Measurements from ENCODE around the gene PKDREJ.

PKDREJ gene

DNA sequence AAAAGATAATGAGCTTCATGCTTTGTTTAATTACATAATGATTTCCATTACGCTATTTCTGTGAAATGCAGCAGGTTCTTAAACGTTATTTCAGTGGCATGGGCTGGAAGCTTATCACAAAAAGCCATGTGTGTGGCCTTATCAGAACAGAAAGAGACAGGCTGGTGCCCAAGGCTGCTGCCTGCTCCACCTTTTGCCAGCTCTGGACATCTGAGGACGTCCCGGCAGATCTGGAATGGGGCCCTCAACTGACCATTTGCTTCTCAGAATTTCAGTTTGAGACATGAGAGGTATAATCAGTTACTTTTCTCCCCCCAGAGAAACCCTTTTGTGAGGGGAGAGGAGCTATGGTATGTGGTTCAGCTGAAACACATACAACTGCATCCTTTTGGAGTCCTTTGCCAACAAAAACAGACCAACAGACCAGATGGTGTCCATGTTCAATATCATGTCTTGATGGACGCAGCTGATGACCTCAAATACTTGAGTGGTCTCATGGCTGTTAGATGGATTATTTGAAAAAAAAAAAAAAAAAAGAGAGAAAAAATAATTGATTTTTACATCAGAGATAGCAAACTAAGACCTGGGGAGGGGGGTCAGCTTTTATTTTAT, 21.6 kb downstream of the PKDREJ start:
- in situ Hi-C loops (cut with MboI; ENCODE audit: low sequenced_read_pairs): no loop called here

DNA sequence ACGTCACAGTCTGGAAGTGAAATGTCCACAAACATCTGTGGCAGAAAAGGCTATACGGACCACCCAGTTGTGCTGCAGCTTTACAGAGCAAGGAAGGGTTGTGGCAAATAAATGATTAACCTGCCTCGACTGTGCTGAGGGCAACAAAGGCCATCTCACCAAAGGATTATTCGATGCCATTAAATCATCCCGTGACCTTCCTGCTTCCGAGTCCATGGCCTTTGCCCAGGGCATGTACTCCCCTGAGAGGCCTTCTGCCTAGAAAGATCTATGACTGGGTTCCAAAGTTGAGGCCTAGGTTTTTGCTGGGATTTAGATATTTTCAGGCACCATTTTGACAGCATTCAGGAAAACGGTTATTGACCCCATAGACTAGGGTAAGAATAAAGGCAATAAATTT, 22.2 kb downstream of the PKDREJ start:
- in situ Hi-C loops (cut with MboI; ENCODE audit: low sequenced_read_pairs): no loop called here

GRCh38 chr22:46240506-46240905, 22.6 kb downstream of the PKDREJ start:
- in situ Hi-C loops (cut with MboI; ENCODE audit: low sequenced_read_pairs): no loop called here

GRCh38 chr22:46240073-46240472, 23.1 kb downstream of the PKDREJ start:
- in situ Hi-C loops (cut with MboI; ENCODE audit: low sequenced_read_pairs): no loop called here

DNA sequence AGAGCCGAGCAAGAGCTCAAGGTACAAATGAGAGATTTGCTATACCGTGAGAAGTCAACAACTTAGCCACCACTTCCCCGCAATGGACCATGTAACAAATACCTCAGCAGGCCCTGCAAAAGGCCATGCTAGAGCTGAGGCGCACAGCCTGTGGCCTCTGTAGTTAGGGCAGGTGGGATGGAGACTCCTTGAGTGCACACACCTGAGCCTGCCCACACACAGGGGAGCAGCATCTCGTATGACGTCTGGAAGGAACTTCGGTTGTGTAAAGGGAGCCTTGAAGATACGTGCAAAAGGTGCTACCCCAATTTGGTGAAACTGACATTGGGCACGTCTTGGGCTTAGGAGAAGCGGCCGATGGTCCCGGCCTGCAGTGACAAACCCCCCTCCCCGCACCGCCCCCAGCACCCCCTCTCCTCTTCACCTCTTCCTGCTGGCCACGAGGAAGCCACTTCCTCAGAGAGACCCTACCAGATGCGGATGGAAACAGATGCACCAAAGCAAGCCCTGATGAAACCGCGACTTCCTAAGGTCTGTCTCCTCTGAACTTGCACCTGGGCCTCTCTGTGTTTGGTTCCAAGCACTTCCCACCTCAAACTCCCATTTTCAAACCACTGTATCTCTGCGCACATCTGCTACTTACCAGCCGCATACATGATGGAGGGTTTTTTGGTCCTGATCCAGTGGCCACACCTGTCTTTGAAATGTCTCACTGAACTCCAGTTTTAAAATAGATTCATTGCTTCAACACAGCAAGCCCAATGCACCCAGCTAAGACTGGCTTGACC, 23.7 kb downstream of the PKDREJ start:
- in situ Hi-C loops (cut with MboI; ENCODE audit: low sequenced_read_pairs): no loop called here

DNA sequence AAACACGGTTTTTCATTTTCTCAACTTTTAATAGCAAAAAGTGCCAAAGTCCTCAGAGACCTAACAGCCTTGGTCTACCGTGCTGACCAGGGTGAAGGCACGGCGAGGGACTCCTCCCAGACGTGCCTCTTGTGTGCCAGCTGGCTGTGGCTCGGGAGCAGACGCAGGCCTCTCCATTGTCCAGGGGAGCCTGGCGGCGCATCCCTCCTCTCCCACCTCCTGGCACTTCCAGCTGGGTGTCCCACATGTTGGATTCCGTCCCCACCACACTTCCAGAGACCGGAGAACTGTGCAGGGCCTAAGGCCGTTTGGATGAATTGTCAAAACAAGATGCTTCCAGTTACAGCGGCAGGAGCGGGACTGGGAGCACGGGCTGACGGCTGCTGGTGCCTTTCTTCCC, 24.6 kb downstream of the PKDREJ start:
- in situ Hi-C loops (cut with MboI; ENCODE audit: low sequenced_read_pairs): no loop called here

GRCh38 chr22:46237453-46238124, 25.6 kb downstream of the PKDREJ start:
- in situ Hi-C loops (cut with MboI; ENCODE audit: low sequenced_read_pairs): no loop called here

- in situ Hi-C loops (cut with MboI; ENCODE audit: low sequenced_read_pairs): no loop called here
These were observed 28.2 kb downstream of the PKDREJ start for GRCh38 chr22:46234969-46235368.

DNA sequence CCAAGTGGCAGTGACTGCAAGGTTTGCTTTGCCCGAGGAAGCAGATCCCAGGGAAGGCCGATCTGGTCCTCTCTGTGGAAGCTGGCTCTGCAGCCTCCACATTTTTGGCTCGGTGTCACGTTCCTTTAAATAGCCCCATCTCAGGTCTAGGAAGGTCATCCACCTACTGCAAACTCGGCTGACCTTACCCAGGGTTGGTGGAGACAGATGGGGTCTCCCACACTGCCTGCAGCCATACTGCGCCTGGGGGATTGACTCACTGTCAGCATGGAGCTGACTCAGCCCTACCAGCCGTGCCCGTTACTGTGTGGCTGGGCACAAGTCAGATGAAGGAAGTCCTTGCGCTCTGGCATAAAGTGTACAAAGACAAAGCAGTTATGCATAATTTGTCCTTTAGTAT, 29.9 kb downstream of the PKDREJ start:
- in situ Hi-C loops (cut with MboI; ENCODE audit: low sequenced_read_pairs): no loop called here

DNA sequence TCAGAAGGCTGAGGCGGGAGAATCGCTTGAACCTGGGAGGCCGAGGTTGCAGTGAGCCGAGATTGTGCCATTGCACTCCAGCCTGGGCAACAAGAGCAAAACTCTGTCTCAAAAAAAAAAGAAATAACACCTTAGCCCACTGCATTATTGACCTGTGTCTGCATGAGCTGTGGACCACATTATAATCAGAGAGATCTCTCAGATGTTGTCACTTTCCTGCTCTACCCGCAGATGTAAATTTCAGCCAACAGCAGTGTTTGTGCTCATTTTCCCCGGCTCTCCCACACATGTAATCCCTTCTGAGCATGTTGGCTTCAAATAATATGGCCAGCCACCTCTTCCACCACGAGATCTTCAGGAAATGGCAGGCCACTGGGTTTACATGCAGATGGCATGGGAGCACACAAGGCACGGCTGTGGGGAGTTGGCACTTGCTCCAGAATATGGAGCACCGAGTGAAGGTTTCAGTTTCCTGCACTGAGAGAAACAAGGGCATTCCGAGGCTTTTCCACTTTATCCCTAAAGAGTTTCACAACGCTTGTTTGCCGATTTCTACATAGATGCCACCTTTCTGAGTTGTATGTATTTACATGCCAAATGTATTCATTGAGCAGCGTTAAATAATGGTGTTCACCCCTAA, 32.8 kb downstream of the PKDREJ start:
- in situ Hi-C loops (cut with MboI; ENCODE audit: low sequenced_read_pairs): no loop called here

GRCh38 chr22:46229701-46230100, 33.4 kb downstream of the PKDREJ start:
- in situ Hi-C loops (cut with MboI; ENCODE audit: low sequenced_read_pairs): no loop called here

- in situ Hi-C loops (cut with MboI; ENCODE audit: low sequenced_read_pairs): no loop called here
These were observed 36.6 kb downstream of the PKDREJ start for GRCh38 chr22:46226577-46226976.

- in situ Hi-C loops (cut with MboI; ENCODE audit: low sequenced_read_pairs): no loop called here
These were observed 37.5 kb downstream of the PKDREJ start for GRCh38 chr22:46225631-46226030.

DNA sequence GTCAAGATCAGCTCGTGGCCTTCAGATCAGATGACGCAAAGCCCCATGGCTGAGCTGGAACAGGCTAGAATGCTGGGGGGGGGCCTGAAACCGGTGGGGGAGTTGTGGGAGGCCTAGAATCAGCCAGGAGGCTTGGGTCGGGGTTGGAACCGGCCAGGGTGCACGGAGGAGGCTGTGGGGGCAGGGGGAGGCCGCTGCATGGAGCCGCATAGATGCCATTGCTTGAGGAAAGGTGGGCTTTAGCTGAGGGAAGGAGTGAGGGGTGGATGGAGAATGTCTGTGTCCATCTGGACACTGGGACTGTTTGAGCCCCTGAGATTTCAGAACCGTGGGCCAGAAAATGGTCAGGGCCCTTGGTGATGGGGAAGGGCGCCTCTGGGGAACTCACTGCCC, 38.2 kb downstream of the PKDREJ start:
- in situ Hi-C loops (cut with MboI; ENCODE audit: low sequenced_read_pairs): no loop called here

DNA sequence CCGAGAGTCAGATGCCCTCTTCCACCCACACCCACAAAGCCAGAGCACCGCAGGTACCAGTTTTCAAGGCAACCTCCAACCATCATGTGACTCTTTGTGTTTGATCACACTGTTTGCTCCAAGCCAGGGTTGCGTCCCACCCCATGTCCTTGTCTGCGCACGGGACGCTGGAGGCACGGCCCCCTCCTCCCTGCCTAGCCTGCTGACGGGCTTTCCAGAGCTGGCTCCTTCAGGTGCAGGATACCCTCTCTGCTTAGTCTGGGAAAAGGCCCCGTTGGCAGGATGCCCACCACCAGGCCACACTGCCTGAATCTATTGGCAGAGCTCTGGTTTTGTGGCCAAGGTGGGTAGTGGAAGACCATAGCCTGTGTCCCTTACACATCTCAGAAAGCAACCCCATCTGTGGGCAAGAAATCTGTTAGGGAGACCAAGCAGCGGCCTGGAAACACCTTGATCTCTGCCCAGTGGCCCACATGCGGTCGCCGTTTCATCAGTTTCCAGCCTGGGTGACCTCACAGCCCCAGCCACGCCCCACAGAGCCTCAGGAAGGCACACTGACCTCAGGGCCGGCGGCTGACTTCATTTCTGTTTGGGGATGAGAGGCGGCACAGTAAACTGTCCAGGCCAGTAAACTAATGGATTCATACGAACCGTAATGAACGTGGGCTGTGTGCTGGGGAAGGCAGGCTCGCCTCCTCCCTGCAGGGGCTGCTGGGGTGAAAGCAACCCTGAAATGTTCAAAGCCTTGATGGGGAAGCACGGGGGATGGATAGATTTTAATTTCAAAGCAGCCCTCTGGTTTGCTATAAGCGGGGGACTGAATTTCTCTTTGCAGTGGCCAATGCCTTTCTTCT, 38.9 kb downstream of the PKDREJ start:
- in situ Hi-C loops (cut with MboI; ENCODE audit: low sequenced_read_pairs): no loop called here

DNA sequence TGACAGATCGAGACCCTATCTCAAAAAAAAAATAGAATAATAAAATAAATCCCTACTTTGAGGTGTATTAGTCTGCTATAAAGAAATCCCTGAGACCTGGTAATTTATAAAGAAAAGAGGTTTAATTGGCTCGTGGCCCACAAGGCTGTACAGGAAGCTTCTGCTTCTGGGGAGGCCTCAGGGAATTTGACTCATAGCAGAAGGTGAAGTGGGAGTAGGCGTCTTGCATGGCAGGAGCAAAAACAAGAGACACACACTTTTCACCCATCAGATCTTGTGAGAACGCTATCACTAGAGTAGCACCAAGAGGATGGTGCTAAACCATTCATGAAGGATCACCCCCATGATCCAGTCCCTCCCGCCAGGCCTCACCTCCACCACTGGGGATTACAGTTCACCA, 42.2 kb downstream of the PKDREJ start:
- in situ Hi-C loops (cut with MboI; ENCODE audit: low sequenced_read_pairs): no loop called here

- in situ Hi-C loops (cut with MboI; ENCODE audit: low sequenced_read_pairs): no loop called here
These were observed 43.5 kb downstream of the PKDREJ start for GRCh38 chr22:46219636-46220035.

- in situ Hi-C loops (cut with MboI; ENCODE audit: low sequenced_read_pairs): no loop called here
These were observed 48.5 kb downstream of the PKDREJ start for GRCh38 chr22:46214616-46215015.

DNA sequence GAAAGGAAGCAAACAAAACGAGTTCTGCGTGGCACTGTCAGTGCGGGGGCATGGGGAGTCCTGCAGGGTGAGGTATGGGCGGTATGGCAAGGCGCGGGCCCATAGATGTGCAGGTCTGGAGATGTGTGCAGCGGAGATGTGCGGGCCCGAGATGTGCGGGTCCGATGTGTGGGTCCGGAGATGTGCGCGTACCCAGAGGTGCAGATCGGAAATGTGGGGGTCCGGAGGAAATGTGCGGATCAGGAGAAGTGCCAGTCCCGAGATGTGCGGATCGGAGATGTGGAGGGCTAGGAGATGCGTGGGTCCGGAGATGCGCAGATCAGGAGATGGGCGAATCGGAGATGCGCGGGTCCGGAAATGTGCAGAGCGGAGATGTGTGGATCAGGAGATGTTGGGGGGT, 49.0 kb downstream of the PKDREJ start:
- in situ Hi-C loops (cut with MboI; ENCODE audit: low sequenced_read_pairs): no loop called here

DNA sequence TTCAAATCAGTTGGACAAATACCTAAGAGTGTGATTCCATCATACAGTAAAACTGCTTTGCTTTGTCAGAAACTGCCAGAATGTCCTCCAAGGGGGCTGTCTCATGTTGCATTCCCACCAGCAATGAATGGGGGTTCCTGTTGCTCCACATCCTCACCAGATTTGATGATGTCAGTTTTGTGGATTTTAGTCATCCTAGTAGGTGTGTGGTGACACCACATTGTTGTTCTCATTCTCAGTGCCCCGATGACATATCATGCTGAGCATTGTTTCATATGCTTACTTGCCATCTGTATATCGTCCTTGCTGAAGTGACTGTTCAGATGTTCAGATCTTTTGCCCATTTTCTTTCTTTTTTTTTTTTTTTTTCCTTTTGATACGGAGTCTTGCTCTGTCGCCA, 50.1 kb downstream of the PKDREJ start:
- in situ Hi-C loops (cut with MboI; ENCODE audit: low sequenced_read_pairs): no loop called here

GRCh38 chr22:46212195-46212594, 50.9 kb downstream of the PKDREJ start:
- in situ Hi-C loops (cut with MboI; ENCODE audit: low sequenced_read_pairs): no loop called here

Measured in HL-60/S4 treated with retinoic acid at 250 ng/mL for 4 days and 3 days (cell line).